NOMO-1 treated with dmso at 0.1 percent for 144 hours (cell line): Measurements from ENCODE around the gene PTPN14.

Experiments used
- DNase-seq: peaks from one replicate; lab custom pipeline; 2025; ENCODE audit not compliant: unreplicated experiment; lab: John Stamatoyannopoulos, UW

PTPN14 gene

DNA sequence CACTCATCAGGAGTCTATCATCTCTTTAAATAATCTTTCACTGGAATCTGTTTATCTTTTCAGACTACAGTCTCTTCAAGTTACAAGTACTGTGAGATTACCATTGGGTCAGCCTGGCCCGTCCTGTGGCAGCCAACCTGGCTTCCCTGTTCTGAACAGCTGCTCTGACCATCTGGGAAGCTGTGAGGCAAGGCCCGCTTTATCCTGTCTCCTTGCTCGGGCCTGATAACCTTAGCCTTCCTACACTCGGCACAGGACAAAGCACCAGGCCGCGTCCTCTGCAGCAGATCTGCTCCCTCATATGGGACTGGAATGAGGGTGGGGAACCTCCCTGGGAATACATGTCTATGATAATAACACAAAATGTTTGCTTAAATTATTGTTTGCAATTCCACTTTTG lies 113.3 kb downstream of the PTPN14 start:
- DNase-seq: no peak

GRCh38 chr1:214435867-214436266 lies 115.5 kb downstream of the PTPN14 start:
- DNase-seq: no peak

DNA sequence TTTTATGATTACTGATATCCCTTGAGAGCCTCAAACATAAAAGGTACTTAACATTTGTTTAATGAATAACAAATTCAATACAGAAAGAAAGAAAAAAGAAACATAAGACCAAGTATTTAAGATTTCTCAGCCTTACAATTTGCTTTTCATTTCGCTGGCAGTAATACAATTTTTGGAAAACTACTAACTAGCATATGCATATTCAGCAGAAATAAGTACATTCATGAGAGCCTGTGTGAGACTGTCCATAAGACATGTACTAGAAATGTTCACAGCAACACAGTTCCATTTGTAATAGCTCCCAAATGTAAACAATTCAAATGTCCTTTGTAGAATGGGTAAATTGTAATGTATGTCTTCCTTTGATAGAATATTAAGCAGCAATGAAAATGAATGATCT lies 119.2 kb downstream of the PTPN14 start:
- no peak for DNase-seq

GRCh38 chr1:214429951-214430770 lies 121.2 kb downstream of the PTPN14 start:
- DNase-seq: no peak

DNA sequence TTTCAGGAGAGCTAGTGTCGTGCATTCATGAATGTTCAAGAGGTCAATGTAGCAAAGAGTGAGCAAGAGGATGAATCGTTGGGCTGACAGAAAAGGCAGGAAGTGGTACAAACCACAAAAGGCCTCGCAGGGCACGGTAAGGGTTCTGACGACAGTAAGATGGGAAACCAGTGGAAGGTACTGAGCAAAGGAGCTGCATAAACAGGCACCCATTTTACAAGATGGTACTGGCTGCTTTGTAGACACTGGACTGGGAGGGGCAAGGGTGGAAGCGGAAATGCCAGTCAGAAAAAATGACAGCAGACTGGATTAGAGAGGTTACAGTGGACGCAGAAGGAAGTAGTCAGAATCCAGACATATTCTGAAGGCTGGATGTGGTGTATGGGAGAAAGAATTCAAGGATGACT lies 123.5 kb downstream of the PTPN14 start:
- DNase-seq: peak; percentile 98

DNA sequence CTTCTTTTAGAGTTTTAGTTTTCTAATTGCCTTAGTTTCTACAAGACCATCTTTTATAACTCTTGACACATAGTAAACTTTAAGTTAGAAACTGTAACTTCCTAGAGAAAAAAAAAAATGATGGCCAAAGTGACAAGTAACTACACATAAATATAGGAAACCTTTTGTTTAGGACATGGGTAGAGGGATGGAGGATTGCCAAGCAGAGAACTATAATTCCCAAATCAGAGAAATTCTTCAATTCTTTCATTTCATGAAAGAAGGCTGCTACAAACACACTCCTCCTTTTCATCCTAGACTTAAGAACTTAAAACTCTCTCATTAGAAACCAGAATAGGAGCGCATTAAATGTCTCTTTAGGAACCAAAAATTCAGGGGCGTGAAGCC lies 125.0 kb downstream of the PTPN14 start:
- DNase-seq: no peak

DNA sequence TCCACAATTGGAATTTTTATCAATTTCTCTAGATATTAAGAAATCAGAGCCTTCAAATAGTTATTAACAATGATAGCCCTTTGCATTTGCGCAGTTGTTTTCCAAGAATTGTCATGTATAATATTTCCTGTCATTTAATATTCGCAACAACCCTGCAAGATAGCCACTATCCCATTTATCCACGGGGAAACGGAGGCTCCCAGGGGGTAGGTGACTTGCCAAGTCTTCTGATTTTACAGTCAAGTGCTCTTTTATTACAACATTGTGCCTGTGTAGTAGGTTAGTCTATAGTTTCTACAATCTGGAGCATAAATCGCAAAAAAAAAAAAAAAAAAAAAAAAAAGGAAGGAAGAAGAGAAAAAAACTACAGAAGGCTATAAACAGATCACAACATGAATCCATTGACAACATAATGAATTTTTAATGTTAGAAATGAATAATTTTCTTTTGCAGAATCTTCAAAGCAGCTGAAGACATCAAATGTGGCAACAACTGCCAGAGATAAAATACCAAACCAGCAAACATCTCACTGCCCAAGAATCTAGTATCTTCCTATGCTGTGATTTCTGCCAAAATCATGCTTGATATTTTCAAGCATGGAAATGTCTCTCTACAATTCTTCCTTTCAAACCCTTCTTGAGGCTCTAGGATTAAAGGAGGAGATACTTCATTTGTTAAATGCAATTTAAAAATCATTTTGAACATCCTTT lies 125.5 kb downstream of the PTPN14 start:
- no peak for DNase-seq

- DNase-seq: no peak
Observed at GRCh38 chr1:214425101-214425500, 126.3 kb downstream of the PTPN14 start.

GRCh38 chr1:214423045-214423444 lies 128.4 kb downstream of the PTPN14 start:
- DNase-seq: no peak

GRCh38 chr1:214422137-214422671 lies 129.2 kb downstream of the PTPN14 start:
- no peak for DNase-seq

DNA sequence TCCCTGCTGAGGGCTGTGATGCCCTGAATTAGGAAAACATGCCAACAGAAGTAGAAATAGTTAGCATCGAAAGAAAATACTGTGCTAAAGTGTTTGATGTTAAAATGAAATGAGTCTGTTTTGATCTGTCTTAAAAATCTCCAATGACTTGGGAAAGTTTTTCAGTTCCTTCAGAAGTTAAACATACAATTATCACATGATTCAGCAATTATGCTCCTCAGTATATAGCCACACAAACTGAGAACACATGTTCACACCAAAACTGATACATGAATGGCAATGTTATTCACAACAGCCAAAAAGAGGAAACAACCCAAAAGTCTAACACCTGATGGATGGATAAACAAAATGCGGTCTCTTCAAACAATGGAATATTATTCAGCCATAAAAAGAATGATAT lies 130.6 kb downstream of the PTPN14 start:
- no peak for DNase-seq

GRCh38 chr1:214420341-214420740 lies 131.1 kb downstream of the PTPN14 start:
- DNase-seq: no peak

DNA sequence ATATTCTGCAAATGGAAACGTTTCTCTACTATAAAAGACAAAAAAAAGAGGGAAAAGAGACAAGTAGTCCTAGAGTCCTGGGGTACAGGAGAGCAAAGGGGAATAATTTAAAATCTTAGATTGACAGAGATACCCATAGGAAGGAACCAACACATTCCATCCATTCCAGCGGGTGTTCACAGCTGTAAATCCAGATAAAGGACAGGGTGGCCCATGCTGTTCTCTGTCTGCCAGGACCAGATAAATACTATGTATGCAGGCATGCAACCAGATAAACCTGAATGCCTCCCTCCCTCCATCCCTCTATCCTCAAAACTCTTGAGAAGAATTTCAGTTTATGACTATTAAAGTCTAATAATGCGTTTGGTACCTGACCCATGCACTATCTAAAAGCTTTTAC lies 131.8 kb downstream of the PTPN14 start:
- DNase-seq: no peak

DNA sequence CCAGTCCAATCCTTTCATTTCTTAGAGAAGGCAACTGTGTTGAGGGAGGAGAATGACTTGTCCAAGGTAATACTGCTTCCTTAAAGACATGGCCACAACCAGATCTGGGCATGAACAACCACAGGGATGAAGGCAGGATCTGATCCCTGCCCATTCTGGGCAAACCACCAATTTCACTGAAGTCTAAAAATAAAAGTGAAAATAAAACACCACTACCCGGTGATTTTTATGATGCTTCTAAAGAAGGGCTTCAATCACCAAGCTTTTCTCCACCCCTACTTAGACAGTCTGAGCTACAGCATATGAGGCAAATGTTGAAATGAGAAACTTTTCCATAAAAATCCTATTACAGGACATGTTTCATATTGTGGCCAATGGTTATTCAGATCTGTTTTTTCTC lies 133.0 kb downstream of the PTPN14 start:
- DNase-seq: no peak

DNA sequence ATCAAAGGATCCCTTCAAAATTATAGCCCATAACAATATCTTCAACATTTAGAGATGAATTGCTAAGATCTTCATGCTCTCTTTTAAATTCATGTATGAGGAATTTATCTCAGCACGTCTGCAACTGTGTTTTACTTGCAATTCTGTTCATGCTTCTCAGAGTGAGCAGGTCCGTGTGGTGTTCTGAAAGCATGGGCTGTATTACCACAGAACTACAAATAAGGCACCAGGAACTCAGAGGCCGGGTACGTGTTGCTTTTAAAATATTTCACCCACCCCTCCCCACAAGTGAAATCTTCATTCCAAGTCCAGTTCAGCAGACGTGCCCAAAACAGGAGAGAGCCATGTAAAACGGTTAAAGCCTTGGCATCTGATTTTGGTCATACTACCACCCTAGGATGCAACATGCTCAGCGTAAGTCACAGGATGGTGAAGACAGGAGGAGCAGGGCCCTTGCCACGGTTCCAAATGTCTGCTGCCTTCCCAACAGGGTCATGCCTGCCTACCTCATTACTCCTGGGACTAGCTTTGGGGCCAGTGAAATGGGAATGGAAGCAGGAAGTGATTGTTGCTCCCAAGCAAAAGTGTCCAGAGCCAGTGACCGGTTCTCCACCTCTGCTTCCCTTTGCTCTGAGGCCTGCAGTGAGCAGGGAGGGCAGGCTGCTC lies 133.7 kb downstream of the PTPN14 start:
- no peak for DNase-seq

DNA sequence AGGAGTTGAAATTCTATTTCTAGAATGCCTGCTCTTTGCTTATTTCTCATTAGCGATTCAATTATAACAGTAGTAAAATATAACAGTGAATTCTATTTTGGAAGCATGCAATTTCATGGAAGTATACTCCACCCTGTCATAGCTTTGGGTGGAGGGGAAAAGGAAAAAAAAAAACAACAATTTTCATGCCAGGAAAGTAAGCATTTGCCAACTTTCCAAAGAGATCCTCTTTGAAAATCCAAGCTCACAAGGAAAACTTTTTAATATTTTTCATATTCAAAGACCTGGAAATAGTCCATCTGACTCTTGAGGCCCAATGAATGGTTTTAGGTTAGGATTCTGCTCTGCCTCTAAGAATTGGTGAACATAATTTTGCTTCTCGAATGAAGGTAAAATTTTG lies 134.5 kb downstream of the PTPN14 start:
- no peak for DNase-seq

GRCh38 chr1:214416417-214416816 lies 135.0 kb downstream of the PTPN14 start:
- no peak for DNase-seq

- DNase-seq: no peak
Observed at GRCh38 chr1:214415131-214415530, 136.3 kb downstream of the PTPN14 start.

DNA sequence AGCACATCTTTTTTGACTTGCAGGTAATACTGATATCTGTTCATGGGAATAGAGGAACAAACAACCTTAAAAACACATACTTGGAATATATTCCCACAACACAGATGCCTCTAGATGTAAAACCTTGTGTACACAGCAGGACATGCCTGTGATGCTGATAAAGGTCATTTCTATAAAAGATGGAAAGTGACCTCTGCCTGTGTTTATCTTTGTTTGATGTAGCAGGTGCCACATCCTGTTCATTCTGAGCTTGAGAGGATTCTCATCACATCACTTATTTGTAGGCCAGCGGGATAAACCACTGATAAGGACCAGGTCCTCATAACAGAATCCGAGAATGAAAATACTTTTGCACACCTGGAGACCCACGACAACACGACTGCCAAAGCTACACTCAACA lies 136.7 kb downstream of the PTPN14 start:
- DNase-seq: no peak

DNA sequence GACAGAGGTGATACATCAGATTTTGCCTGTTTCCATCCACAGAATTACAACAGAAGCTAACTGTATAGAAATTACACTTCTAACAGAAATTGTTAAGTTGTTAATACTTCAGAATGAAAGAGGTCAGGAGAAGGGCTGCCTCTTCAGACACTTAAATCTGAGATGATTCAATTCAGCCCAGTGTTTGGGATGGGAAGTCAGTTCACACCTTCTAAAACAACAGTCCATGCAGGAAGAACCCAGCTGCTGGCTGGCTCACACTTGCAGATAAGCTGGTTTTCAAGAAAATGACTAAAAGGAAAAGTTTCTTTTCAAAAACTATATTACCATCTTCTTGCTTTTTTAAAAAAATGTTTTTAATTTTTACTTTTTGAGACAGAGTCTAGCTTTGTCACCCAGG lies 138.1 kb downstream of the PTPN14 start:
- DNase-seq: no peak

DNA sequence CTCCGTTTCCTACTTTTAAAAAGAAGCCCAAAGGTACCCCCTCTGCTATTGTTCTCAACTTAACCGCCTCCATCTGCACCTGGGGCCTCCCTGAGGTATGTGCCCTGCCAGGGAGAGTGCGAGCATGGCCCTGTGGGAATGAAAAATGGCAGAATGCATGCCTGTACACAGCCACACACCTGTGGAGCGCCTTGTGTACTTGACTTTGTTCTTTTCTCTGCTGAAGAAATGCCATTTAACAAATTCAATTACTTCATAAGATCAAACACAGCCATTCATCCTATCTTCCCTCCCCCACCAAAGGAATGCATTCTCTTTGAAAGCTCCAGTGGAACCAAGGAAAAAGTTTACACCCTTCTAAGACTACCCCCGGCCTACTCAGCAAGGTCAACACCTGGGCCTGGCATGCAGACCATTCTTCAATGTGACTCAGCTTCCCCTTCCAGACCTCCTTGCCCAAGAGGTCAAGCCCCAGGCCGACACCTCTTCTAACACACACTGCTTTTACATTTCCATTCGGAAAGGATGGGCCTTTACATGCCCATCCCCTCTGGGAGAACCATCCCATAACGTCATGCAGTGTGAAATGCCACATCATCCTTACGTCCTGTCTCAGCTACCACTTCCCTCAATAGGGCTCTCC lies 146.7 kb downstream of the PTPN14 start:
- no peak for DNase-seq
